Loucy (cell line): ENCODE results near the gene FGF14.

Experiments
- CTCF ChIP-seq: fragments of 200-600 bp; sonication (generic); conservative IDR thresholded peaks from 2 replicates; pipeline ENCODE4 v1.5.1; 2014; ENCODE audit warnings: mild to moderate bottlenecking, antibody characterized with exemption, low read length
- EZH2phosphoT487 ChIP-seq: fragments of 200-600 bp; IDR thresholded peaks from 2 replicates; pipeline ENCODE4 v1.6.1; 2018; ENCODE audit warnings: antibody characterized with exemption, mild to moderate bottlenecking, moderate library complexity, borderline replicate concordance

- TF ChIP-seq CTCF (no peak), EZH2phosphoT487 (no peak)
Observed at GRCh38 chr13:102316732-102317131, 85.1 kb downstream of the FGF14 start.
